HEK293 (cell line): ENCODE measurements around the gene RPS24.

Source experiments
- CTCF ChIA-PET: fragments of 350-600 bp; formaldehyde crosslinking; extraction: SDS; loops from one replicate; lab custom pipeline; 2021; ENCODE audit warnings: antibody characterized with exemption; lab: Yijun Ruan, JAX
- POLR2A ChIA-PET: fragments of 300-600 bp; formaldehyde crosslinking; extraction: SDS; loops from one replicate; lab custom pipeline; 2020; ENCODE audit warnings: antibody characterized with exemption, inconsistent platforms; lab: Yijun Ruan, JAX
- H3K27ac ChIP-seq: fragments of 200-500 bp; sonication (Bioruptor generic); 2 replicates; pipeline ENCODE4 v1.5.1; 2014; ENCODE audit warnings: low read depth, low read length, control low read depth, inconsistent platforms; ENCODE audit errors: extremely low read depth
- H3K36me3 ChIP-seq, 2 experiments: fragments of 200-500 bp in 1 of 2; sonication (Bioruptor generic) in 1 of 2; 1 replicate in 1 of 2; 2 replicates in 1 of 2; pipeline ENCODE4 v1.5.1; 2014 to 2017; ENCODE audit warnings: inconsistent platforms in 2 of 2, low read length in 2 of 2; ENCODE audit not compliant: control insufficient read depth in 2 of 2, insufficient read depth in 1 of 2
- H3K4me1 ChIP-seq: fragments of 200-500 bp; sonication (Bioruptor generic); 2 replicates; pipeline ENCODE4 v1.5.1; 2014; ENCODE audit warnings: mild to moderate bottlenecking, low read length, inconsistent platforms; ENCODE audit not compliant: control insufficient read depth, insufficient read depth
- H3K4me3 ChIP-seq: 2 replicates; pipeline ENCODE4 v1.5.1; 2011; ENCODE audit warnings: low read depth, mild to moderate bottlenecking, control low read depth, low read length, moderate library complexity
- H3K9me3 ChIP-seq: fragments of 200-500 bp; sonication (Bioruptor generic); 2 replicates; pipeline ENCODE4 v1.5.1; 2014; ENCODE audit warnings: low read depth, low read length, inconsistent platforms; ENCODE audit not compliant: control insufficient read depth, insufficient read depth
- BCL11A ChIP-seq: fragments of 450-650 bp; formaldehyde crosslinking; IDR thresholded peaks from 2 replicates; pipeline ENCODE4 v1.5.1; 2016; ENCODE audit warnings: low read depth, missing biosample characterization, missing genetic modification characterization
- HOXA7 ChIP-seq: sonication (generic); formaldehyde crosslinking; IDR thresholded peaks from 2 replicates; pipeline ENCODE4 v1.8.1; 2022; ENCODE audit warnings: missing genetic modification reagents, borderline replicate concordance
- IKZF3 ChIP-seq: fragments of 450-650 bp; IDR thresholded peaks from 2 replicates; pipeline ENCODE4 v1.5.0; 2018; ENCODE audit warnings: missing biosample characterization, mild to moderate bottlenecking, missing genetic modification characterization, moderate library complexity
- MYNN ChIP-seq: fragments of 450-650 bp; formaldehyde crosslinking; IDR thresholded peaks from 2 replicates; pipeline ENCODE4 v1.5.1; 2016; ENCODE audit warnings: missing biosample characterization, missing genetic modification characterization, borderline replicate concordance
- OSR2 ChIP-seq: fragments of 450-650 bp; formaldehyde crosslinking; IDR thresholded peaks from 2 replicates; pipeline ENCODE4 v1.5.1; 2016; ENCODE audit warnings: missing biosample characterization, missing genetic modification characterization
- SP2 ChIP-seq: fragments of 450-650 bp; formaldehyde crosslinking; IDR thresholded peaks from 2 replicates; pipeline ENCODE4 v1.5.1; 2016; ENCODE audit warnings: missing biosample characterization, missing genetic modification characterization
- TCF7L2 ChIP-seq: IDR thresholded peaks from 2 replicates; pipeline ENCODE4 v1.6.1; 2011; ENCODE audit warnings: low read depth, mild to moderate bottlenecking, inconsistent platforms, low read length, moderate library complexity, borderline replicate concordance
- YY2 ChIP-seq: fragments of 450-650 bp; formaldehyde crosslinking; IDR thresholded peaks from 2 replicates; pipeline ENCODE4 v1.5.1; 2016; ENCODE audit warnings: missing biosample characterization, missing genetic modification characterization
- ZBTB20 ChIP-seq: fragments of 450-650 bp; formaldehyde crosslinking; IDR thresholded peaks from 2 replicates; pipeline ENCODE4 v1.5.1; 2016; ENCODE audit warnings: missing biosample characterization, missing genetic modification characterization
- ZFP3 ChIP-seq: fragments of 450-650 bp; formaldehyde crosslinking; IDR thresholded peaks from 2 replicates; pipeline ENCODE4 v1.5.1; 2016; ENCODE audit warnings: low read depth, missing biosample characterization, missing genetic modification characterization
- ZFP69B ChIP-seq: fragments of 450-650 bp; formaldehyde crosslinking; IDR thresholded peaks from 2 replicates; pipeline ENCODE4 v1.5.1; 2016; ENCODE audit warnings: missing biosample characterization, missing genetic modification characterization
- ZNF146 ChIP-seq: fragments of 450-650 bp; formaldehyde crosslinking; IDR thresholded peaks from 2 replicates; pipeline ENCODE4 v1.5.1; 2016; ENCODE audit warnings: missing biosample characterization, missing genetic modification characterization
- ZNF202 ChIP-seq: fragments of 450-650 bp; formaldehyde crosslinking; IDR thresholded peaks from 2 replicates; pipeline ENCODE4 v1.5.1; 2016; ENCODE audit warnings: missing biosample characterization, missing genetic modification characterization, borderline replicate concordance
- ZNF266 ChIP-seq: fragments of 450-650 bp; formaldehyde crosslinking; IDR thresholded peaks from 2 replicates; pipeline ENCODE4 v1.5.1; 2016; ENCODE audit warnings: missing biosample characterization, missing genetic modification characterization, low read depth
- ZNF292 ChIP-seq: fragments of 450-650 bp; formaldehyde crosslinking; IDR thresholded peaks from 2 replicates; pipeline ENCODE4 v1.5.1; 2016; ENCODE audit warnings: low read depth, missing biosample characterization, missing genetic modification characterization, borderline replicate concordance
- ZNF324 ChIP-seq: fragments of 450-650 bp; formaldehyde crosslinking; IDR thresholded peaks from 2 replicates; pipeline ENCODE4 v1.5.1; 2016; ENCODE audit warnings: missing biosample characterization, missing genetic modification characterization
- ZNF341 ChIP-seq: fragments of 450-650 bp; formaldehyde crosslinking; IDR thresholded peaks from 2 replicates; pipeline ENCODE4; 2016; ENCODE audit warnings: low read depth, missing biosample characterization, missing genetic modification characterization
- ZNF48 ChIP-seq: fragments of 450-650 bp; formaldehyde crosslinking; IDR thresholded peaks from 2 replicates; pipeline ENCODE4 v1.5.1; 2016; ENCODE audit warnings: missing biosample characterization, missing genetic modification characterization
- ZNF600 ChIP-seq: fragments of 450-650 bp; formaldehyde crosslinking; IDR thresholded peaks from 2 replicates; pipeline ENCODE4 v1.5.1; 2016; ENCODE audit warnings: missing biosample characterization, missing genetic modification characterization
- ZNF654 ChIP-seq: fragments of 450-650 bp; formaldehyde crosslinking; IDR thresholded peaks from 2 replicates; pipeline ENCODE4 v1.5.1; 2016; ENCODE audit warnings: low read depth, missing biosample characterization, missing genetic modification characterization
- ZNF777 ChIP-seq: fragments of 450-650 bp; formaldehyde crosslinking; IDR thresholded peaks from 2 replicates; pipeline ENCODE4 v1.5.1; 2017; ENCODE audit warnings: missing biosample characterization, missing genetic modification characterization, borderline replicate concordance
- TF ChIP-seq, protein P1 (sequence below): fragments of 450-650 bp; formaldehyde crosslinking; IDR thresholded peaks from 2 replicates; pipeline ENCODE4 v1.5.1; 2016; ENCODE audit warnings: missing biosample characterization, missing genetic modification characterization
- TF ChIP-seq, protein P2 (sequence below): fragments of 450-650 bp; formaldehyde crosslinking; IDR thresholded peaks from 2 replicates; pipeline ENCODE4 v1.5.1; 2016; ENCODE audit warnings: missing biosample characterization, missing genetic modification characterization
- TF ChIP-seq, protein P3 (sequence below): fragments of 450-650 bp; formaldehyde crosslinking; conservative IDR thresholded peaks from 2 replicates; pipeline ENCODE4 v1.5.1; 2016; ENCODE audit warnings: low read depth, missing biosample characterization, missing genetic modification characterization

The RPS24 gene

DNA sequence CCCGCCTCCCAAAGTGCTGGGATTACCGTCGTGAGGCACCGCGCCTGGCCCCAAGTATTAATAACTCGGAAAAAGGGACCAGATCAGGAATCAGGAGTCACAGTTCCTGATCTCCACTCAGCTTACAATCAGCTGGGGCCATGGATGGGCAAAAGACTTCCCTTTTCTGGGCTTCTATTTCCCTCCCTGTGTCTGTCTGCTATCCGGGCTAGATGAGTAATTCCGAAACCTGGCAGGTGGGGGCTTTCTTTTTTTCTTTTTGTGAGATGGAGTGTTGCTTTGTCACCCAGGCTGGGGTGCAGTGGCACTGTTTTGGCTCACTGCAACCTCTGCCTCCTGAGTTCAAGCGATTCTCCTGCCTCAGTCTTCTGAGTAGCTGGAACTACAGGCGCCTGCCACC is 11.6 kb downstream of the RPS24 start (continued):
- TF ChIP-seq ZNF777 (tag by site-specific recombination) = no peak
- TF ChIP-seq ZNF202 (tag by site-specific recombination) = no peak
- TF ChIP-seq ZFP3 (tag by site-specific recombination) = no peak
- TF ChIP-seq ZNF654 (tag by site-specific recombination) = no peak
- TF ChIP-seq, protein P1, sequence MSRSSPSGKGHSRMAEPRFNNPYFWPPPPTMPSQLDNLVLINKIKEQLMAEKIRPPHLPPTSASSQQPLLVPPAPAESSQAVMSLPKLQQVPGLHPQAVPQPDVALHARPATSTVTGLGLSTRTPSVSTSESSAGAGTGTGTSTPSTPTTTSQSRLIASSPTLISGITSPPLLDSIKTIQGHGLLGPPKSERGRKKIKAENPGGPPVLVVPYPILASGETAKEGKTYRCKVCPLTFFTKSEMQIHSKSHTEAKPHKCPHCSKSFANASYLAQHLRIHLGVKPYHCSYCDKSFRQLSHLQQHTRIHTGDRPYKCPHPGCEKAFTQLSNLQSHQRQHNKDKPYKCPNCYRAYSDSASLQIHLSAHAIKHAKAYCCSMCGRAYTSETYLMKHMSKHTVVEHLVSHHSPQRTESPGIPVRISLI (tag by site-specific recombination) = no peak
- TF ChIP-seq ZNF146 = no peak
- TF ChIP-seq ZNF292 (tag by site-specific recombination) = no peak
- TF ChIP-seq, protein P2, sequence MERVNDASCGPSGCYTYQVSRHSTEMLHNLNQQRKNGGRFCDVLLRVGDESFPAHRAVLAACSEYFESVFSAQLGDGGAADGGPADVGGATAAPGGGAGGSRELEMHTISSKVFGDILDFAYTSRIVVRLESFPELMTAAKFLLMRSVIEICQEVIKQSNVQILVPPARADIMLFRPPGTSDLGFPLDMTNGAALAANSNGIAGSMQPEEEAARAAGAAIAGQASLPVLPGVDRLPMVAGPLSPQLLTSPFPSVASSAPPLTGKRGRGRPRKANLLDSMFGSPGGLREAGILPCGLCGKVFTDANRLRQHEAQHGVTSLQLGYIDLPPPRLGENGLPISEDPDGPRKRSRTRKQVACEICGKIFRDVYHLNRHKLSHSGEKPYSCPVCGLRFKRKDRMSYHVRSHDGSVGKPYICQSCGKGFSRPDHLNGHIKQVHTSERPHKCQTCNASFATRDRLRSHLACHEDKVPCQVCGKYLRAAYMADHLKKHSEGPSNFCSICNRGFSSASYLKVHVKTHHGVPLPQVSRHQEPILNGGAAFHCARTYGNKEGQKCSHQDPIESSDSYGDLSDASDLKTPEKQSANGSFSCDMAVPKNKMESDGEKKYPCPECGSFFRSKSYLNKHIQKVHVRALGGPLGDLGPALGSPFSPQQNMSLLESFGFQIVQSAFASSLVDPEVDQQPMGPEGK = peak; percentile 44; the same call in 1 of the 2 replicates
- TF ChIP-seq ZNF341 (tag by site-specific recombination) = no peak
- TF ChIP-seq IKZF3 (tag by site-specific recombination) = no peak
- no peak for TF ChIP-seq MYNN (tag by site-specific recombination)
- TF ChIP-seq YY2 (tag by site-specific recombination) = no peak
- no peak for TF ChIP-seq SP2
- TF ChIP-seq ZNF48 (tag by site-specific recombination) = no peak
- TF ChIP-seq ZNF266 (tag by site-specific recombination) = no peak
- TF ChIP-seq ZNF600 (tag by site-specific recombination) = peak; percentile 49; the same call in 1 of the 2 replicates

DNA sequence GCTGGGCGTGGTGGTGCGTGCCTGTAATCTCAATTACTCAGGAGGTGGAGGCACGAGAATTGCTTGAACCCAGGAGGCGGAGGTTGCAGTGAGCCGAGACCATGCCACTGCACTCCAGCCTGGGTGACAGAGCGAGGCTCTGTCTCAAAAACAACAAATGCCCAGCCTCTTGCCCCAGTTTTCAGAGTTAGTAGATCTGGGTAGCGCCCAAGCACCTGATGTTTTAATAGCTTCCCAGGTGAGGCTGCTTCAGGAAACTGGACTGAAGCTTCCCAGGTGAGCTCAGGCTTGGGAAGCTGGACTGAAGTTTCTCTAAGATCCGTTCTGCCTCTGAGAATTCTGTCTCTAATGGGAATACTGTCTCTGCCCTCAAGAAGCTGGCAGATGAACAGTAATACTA is 12.2 kb downstream of the RPS24 start:
- H3K36me3 ChIP-seq = peaks cover 8 to 36% of the 10 kb centered on the region in 2 experiments
- ChIA-PET CTCF (interaction anchor here (0.6 to 5.9 kb wide), 10 partner anchors 8 to 1299 kb away, joined by 3 to 73 read pairs (median 4); no protein-coding TSS in a partner anchor), POLR2A (interaction anchor here (0.7 kb wide), 1 partner anchor 33 kb away, joined by 3 read pairs; no protein-coding TSS in a partner anchor)
- no peak overlapping the region for H3K4me3 ChIP-seq
- no peaks in the 10 kb centered on the region for H3K4me1 ChIP-seq
- no peak for TF ChIP-seq TCF7L2
- no peak for TF ChIP-seq ZFP69B
- no peak for TF ChIP-seq ZNF324 (tag by site-specific recombination)
- TF ChIP-seq HOXA7 (CRISPR knock-in tag) = no peak
- H3K9me3 ChIP-seq = no peaks in the 10 kb centered on the region
- H3K27ac ChIP-seq = no peak overlapping the region

DNA sequence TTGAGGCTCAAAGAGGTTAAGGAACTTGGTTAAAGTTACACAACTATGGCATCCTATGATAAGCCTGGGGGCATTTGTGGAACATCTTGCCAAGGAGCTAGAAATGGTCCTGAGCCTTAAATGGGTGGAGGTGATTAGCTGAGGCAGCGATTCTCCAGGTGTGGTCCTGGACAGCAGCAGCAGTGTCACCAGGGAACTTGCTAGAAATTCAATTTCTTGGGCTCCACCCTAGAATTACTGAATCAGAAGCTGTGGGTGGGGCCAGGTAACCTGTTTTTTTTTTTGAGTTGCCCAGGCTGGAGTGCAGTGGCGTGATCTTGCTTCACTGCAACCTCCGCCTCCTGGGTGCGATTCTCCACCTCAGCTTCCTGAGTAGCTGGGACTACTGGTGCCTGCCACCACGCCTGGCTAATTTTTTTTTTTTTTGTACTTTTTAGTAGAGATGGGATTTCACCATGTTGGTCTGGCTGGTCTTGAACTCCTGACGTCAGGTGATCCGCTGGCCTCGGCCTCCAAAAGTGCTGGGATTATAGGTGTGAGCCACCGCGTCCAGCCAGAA is 13.1 kb downstream of the RPS24 start:
- Histone ChIP-seq H3K36me3 (peaks cover 0 to 27% of the 10 kb centered on the region in 2 experiments; a peak in 1 of 3 replicates), H3K9me3 (no peaks in the 10 kb centered on the region)
- CTCF ChIA-PET = interaction anchor here (0.5 to 5.9 kb wide), 51 partner anchors 9 to 1156 kb away, joined by 3 to 73 read pairs (median 5); no protein-coding TSS in a partner anchor
- TF ChIP-seq ZBTB20 (tag by site-specific recombination) = peak; percentile 56; the same call in 1 of the 2 replicates
- TF ChIP-seq, protein P3, sequence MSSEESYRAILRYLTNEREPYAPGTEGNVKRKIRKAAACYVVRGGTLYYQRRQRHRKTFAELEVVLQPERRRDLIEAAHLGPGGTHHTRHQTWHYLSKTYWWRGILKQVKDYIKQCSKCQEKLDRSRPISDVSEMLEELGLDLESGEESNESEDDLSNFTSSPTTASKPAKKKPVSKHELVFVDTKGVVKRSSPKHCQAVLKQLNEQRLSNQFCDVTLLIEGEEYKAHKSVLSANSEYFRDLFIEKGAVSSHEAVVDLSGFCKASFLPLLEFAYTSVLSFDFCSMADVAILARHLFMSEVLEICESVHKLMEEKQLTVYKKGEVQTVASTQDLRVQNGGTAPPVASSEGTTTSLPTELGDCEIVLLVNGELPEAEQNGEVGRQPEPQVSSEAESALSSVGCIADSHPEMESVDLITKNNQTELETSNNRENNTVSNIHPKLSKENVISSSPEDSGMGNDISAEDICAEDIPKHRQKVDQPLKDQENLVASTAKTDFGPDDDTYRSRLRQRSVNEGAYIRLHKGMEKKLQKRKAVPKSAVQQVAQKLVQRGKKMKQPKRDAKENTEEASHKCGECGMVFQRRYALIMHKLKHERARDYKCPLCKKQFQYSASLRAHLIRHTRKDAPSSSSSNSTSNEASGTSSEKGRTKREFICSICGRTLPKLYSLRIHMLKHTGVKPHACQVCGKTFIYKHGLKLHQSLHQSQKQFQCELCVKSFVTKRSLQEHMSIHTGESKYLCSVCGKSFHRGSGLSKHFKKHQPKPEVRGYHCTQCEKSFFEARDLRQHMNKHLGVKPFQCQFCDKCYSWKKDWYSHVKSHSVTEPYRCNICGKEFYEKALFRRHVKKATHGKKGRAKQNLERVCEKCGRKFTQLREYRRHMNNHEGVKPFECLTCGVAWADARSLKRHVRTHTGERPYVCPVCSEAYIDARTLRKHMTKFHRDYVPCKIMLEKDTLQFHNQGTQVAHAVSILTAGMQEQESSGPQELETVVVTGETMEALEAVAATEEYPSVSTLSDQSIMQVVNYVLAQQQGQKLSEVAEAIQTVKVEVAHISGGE (tag by site-specific recombination) = no peak
- TF ChIP-seq BCL11A (tag by site-specific recombination) = peak; percentile 48; the same call in 1 of the 2 replicates
- peak; percentile 64 for TF ChIP-seq OSR2 (tag by site-specific recombination)
- TF ChIP-seq, all 188 proteins: peak for 3
- no peaks in the 10 kb centered on the region for H3K4me1 ChIP-seq
- no peak overlapping the region for H3K27ac ChIP-seq
- POLR2A ChIA-PET = interaction anchor here (0.7 kb wide), 1 partner anchor 12 kb away, joined by 3 read pairs; no protein-coding TSS in a partner anchor
- H3K4me3 ChIP-seq = no peak overlapping the region
